ENCODE data around the gene KXD1. TPM values are rescaled to one million over a fixed set of nuclear protein-coding genes. Genes with fewer than 3 reads are reported as not detected.
A peak's percentile ranks its signal among the peaks of the same experiment; 100 is the strongest.

KXD1 gene
- total and polyA plus RNA-seq, 10 of the 15 experiments (the other 5 are each of a cell fraction or from before 2014, with no cell fraction given) = 27.5 to 209 (median 129) TPM

DNA sequence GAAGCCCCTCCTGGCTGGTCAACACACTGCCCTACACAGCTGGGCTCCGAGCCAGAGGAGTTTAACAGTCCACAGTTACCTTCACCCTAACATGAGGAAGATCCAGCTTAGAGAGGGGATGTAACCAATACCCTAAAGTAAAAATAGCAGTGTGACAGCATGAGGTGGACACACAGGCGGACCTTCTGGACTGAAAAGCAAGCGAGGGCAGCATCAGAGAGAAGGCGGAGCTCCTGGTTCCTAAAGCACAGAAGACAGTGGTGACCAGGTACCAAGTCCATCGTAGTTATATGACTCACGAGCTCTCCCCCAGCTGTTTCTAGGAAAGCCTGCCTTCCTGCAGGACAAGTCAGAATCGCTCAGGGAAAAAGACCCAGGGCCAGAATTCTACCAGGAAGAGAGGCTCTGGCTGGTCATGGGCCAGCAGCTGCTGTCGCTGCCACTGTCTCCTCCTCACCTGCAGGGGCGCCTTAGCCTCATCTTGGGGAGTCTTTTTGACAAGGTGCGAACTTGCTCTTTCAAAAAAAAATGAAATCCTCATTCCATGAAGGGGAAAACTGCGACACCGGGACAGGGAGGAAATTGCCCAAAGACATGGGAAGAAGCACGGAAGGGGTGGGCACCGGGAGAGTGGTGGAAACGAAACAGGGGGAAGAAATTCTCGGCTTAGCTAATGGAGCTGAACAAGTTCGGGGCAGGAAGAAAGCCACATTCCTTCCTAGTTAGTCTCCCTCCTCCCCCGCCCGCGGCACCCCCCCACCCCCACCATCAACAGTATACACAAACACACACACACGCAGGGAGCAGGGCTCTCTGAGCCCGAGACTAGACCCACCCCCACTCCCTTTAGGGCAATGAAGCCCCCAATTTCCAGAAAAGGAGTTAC lies 37.5 kb upstream of the KXD1 start (continued):
- TF ChIP-seq HDAC2 (IDR thresholded peaks at IDR 0.05) (no peak), EP300 (IDR thresholded peaks at IDR 0.05; ENCODE audit: borderline replicate concordance in 1 of 2, control insufficient read depth in 1 of 2, low read depth in 2 of 2, low read length in 2 of 2) (no peak), ZBED1 (IDR thresholded peaks at IDR 0.05; ENCODE audit: borderline replicate concordance) (no peak), KLF5 (IDR thresholded peaks at IDR 0.05; ENCODE audit: partially characterized antibody) (no peak), WRNIP1 (IDR thresholded peaks at IDR 0.05; ENCODE audit: borderline replicate concordance, low read depth, low read length) (0 out of 2 replicates have a peak, but pooled peaks have one; percentile 42), TBL1XR1 (IDR thresholded peaks at IDR 0.05; ENCODE audit: low read depth, low read length) (no peak), JUNB (IDR thresholded peaks at IDR 0.05) (no peak), SIX5 (IDR thresholded peaks at IDR 0.05; ENCODE audit: low read depth, low read length, severe bottlenecking) (no peak), MXI1 (IDR thresholded peaks at IDR 0.05; ENCODE audit: low read depth, low read length) (peak; percentile 40; the same call in 1 of the 2 replicates), NR2C2 (IDR thresholded peaks at IDR 0.05; ENCODE audit: borderline replicate concordance, control insufficient read depth, insufficient read length, low read depth) (no peak), MTA3 (IDR thresholded peaks at IDR 0.05; ENCODE audit: borderline replicate concordance, low read length) (no peak), SIN3A (IDR thresholded peaks at IDR 0.05; ENCODE audit: low read depth, low read length) (peak; percentile 83; the same call in 1 of the 2 replicates), SPI1 (IDR thresholded peaks at IDR 0.05; ENCODE audit: borderline replicate concordance, insufficient read depth, low read depth, low read length) (no peak), FOXK2 (IDR thresholded peaks at IDR 0.05) (no peak)
- TF ChIP-seq, protein P1, sequence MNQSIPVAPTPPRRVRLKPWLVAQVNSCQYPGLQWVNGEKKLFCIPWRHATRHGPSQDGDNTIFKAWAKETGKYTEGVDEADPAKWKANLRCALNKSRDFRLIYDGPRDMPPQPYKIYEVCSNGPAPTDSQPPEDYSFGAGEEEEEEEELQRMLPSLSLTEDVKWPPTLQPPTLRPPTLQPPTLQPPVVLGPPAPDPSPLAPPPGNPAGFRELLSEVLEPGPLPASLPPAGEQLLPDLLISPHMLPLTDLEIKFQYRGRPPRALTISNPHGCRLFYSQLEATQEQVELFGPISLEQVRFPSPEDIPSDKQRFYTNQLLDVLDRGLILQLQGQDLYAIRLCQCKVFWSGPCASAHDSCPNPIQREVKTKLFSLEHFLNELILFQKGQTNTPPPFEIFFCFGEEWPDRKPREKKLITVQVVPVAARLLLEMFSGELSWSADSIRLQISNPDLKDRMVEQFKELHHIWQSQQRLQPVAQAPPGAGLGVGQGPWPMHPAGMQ (IDR thresholded peaks at IDR 0.05; ENCODE audit: borderline replicate concordance) = no peak
- TF ChIP-seq, protein P2, sequence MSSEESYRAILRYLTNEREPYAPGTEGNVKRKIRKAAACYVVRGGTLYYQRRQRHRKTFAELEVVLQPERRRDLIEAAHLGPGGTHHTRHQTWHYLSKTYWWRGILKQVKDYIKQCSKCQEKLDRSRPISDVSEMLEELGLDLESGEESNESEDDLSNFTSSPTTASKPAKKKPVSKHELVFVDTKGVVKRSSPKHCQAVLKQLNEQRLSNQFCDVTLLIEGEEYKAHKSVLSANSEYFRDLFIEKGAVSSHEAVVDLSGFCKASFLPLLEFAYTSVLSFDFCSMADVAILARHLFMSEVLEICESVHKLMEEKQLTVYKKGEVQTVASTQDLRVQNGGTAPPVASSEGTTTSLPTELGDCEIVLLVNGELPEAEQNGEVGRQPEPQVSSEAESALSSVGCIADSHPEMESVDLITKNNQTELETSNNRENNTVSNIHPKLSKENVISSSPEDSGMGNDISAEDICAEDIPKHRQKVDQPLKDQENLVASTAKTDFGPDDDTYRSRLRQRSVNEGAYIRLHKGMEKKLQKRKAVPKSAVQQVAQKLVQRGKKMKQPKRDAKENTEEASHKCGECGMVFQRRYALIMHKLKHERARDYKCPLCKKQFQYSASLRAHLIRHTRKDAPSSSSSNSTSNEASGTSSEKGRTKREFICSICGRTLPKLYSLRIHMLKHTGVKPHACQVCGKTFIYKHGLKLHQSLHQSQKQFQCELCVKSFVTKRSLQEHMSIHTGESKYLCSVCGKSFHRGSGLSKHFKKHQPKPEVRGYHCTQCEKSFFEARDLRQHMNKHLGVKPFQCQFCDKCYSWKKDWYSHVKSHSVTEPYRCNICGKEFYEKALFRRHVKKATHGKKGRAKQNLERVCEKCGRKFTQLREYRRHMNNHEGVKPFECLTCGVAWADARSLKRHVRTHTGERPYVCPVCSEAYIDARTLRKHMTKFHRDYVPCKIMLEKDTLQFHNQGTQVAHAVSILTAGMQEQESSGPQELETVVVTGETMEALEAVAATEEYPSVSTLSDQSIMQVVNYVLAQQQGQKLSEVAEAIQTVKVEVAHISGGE (CRISPR knock-in tag; IDR thresholded peaks at IDR 0.05) = no peak
- TF ChIP-seq, protein P3, sequence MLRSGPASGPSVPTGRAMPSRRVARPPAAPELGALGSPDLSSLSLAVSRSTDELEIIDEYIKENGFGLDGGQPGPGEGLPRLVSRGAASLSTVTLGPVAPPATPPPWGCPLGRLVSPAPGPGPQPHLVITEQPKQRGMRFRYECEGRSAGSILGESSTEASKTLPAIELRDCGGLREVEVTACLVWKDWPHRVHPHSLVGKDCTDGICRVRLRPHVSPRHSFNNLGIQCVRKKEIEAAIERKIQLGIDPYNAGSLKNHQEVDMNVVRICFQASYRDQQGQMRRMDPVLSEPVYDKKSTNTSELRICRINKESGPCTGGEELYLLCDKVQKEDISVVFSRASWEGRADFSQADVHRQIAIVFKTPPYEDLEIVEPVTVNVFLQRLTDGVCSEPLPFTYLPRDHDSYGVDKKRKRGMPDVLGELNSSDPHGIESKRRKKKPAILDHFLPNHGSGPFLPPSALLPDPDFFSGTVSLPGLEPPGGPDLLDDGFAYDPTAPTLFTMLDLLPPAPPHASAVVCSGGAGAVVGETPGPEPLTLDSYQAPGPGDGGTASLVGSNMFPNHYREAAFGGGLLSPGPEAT (IDR thresholded peaks at IDR 0.05; ENCODE audit: low read depth) = peak; percentile 68
- TF ChIP-seq, protein P4, sequence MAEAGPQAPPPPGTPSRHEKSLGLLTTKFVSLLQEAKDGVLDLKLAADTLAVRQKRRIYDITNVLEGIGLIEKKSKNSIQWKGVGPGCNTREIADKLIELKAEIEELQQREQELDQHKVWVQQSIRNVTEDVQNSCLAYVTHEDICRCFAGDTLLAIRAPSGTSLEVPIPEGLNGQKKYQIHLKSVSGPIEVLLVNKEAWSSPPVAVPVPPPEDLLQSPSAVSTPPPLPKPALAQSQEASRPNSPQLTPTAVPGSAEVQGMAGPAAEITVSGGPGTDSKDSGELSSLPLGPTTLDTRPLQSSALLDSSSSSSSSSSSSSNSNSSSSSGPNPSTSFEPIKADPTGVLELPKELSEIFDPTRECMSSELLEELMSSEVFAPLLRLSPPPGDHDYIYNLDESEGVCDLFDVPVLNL (IDR thresholded peaks at IDR 0.05; ENCODE audit: low read depth, low read length) = no peak
